GM23248 (cell line): ENCODE results near the gene CASP9. TPM values are rescaled to one million over a fixed set of nuclear protein-coding genes. Genes with fewer than 3 reads are reported as not detected.

Source experiments
- DNase-seq: peaks from one replicate; pipeline ENCODE4 v3.0.0-alpha.2; 2015
- H2AFZ ChIP-seq: fragments of 200-600 bp; sonication (generic); 2 replicates; pipeline ENCODE4 v1.6.1; 2016; ENCODE audit warnings: antibody characterized with exemption
- H3F3A ChIP-seq: fragments of 200-600 bp; sonication (generic); 2 replicates; pipeline ENCODE4 v1.6.1; 2016; ENCODE audit warnings: mild to moderate bottlenecking, antibody characterized with exemption, mixed run types; ENCODE audit not compliant: insufficient read depth
- H3K27ac ChIP-seq: fragments of 200-600 bp; sonication (generic); 2 replicates; pipeline ENCODE4 v1.5.1; 2016; ENCODE audit warnings: mild to moderate bottlenecking
- H3K27me3 ChIP-seq: fragments of 200-600 bp; sonication (generic); replicated peaks from 2 replicates; pipeline ENCODE4 v1.6.1; 2016; ENCODE audit warnings: mild to moderate bottlenecking; ENCODE audit not compliant: insufficient read depth
- H3K36me3 ChIP-seq: fragments of 200-600 bp; sonication (generic); 2 replicates; pipeline ENCODE4 v1.6.1; 2016; ENCODE audit warnings: low read depth, mild to moderate bottlenecking
- H3K4me1 ChIP-seq: fragments of 200-600 bp; sonication (generic); 2 replicates; pipeline ENCODE4 v1.6.1; 2016; ENCODE audit warnings: mild to moderate bottlenecking; ENCODE audit not compliant: insufficient read depth
- H3K4me2 ChIP-seq: fragments of 200-600 bp; sonication (generic); one replicate; pipeline ENCODE4 v1.6.1; 2016; ENCODE audit warnings: mild to moderate bottlenecking; ENCODE audit not compliant: unreplicated experiment
- H3K4me3 ChIP-seq: fragments of 200-600 bp; sonication (generic); 2 replicates; pipeline ENCODE4 v1.5.1; 2016; ENCODE audit warnings: mild to moderate bottlenecking
- H3K79me2 ChIP-seq: fragments of 200-600 bp; sonication (generic); 2 replicates; pipeline ENCODE4 v1.6.1; 2016; ENCODE audit warnings: mild to moderate bottlenecking; ENCODE audit not compliant: insufficient read depth
- H3K9ac ChIP-seq: fragments of 200-600 bp; sonication (generic); 2 replicates; pipeline ENCODE4 v1.6.1; 2016; ENCODE audit warnings: mild to moderate bottlenecking
- H3K9me2 ChIP-seq: fragments of 200-600 bp; sonication (generic); 2 replicates; pipeline ENCODE4 v1.6.1; 2016; ENCODE audit warnings: mixed run types, mild to moderate bottlenecking, moderate library complexity; ENCODE audit not compliant: insufficient read depth
- H3K9me3 ChIP-seq: fragments of 200-600 bp; sonication (generic); one replicate; pipeline ENCODE4 v1.6.1; 2017; ENCODE audit warnings: low read depth
- H4K20me1 ChIP-seq: fragments of 200-600 bp; sonication (generic); 2 replicates; pipeline ENCODE4 v1.6.0; 2016; ENCODE audit not compliant: insufficient read depth
- EZH2 ChIP-seq: fragments of 200-600 bp; sonication (generic); IDR thresholded peaks from 2 replicates; pipeline ENCODE4 v1.6.1; 2018; ENCODE audit warnings: antibody characterized with exemption, mild to moderate bottlenecking; ENCODE audit not compliant: insufficient read depth, poor library complexity, severe bottlenecking
- EZH2phosphoT487 ChIP-seq: fragments of 200-600 bp; sonication (generic); IDR thresholded peaks from 2 replicates; pipeline ENCODE4 v1.6.1; 2018; ENCODE audit warnings: antibody characterized with exemption, moderate library complexity, mild to moderate bottlenecking, low read depth; ENCODE audit not compliant: insufficient read depth
- WGBS, 2 experiments: methylation state at CpG; one replicate each; pipeline ENCODE4 v1.1.6; 2015 to 2017; ENCODE audit warnings: low lambda C conversion rate in 2 of 2, low coverage in 1 of 2; ENCODE audit errors: missing lambda C conversion rate in 2 of 2; 5-methylcytosine and 5-hydroxymethylcytosine counted together
- in situ Hi-C: fragments of 300-500 bp; cut with MboI; formaldehyde crosslinking; loops from 2 replicates; pipeline ENCODE4 v1.15.0; 2020
- polyA plus RNA-seq: library from polyadenylated mRNA; unstranded; fragments of >200 nt; fragmentation: Nextera tagmentation; extraction: Ambion mirVana; gene quantifications from 2 replicates; pipeline ENCODE4 v1.2.1, GENCODE V29; 2016
- total RNA-seq: library from RNA; depleted of rRNA; stranded (reverse); fragments of >200 nt; shearing (Covaris generic); gene quantifications from 2 replicates; pipeline ENCODE4 v1.2.3, GENCODE V29; 2014

Gene CASP9
- total and polyA plus RNA-seq, 2 experiments from 2014 or later, result 6.7 to 15.8 TPM

- WGBS, 2 experiments, result 91 to 94% methylated on average over 3 of the region's 3 CpGs
- Histone ChIP-seq H3K4me3 (no peak overlapping the region), H3K4me1 (no peaks in the 10 kb centered on the region; the same call in 1 of the 2 replicates), H3K27me3 (no peaks in the 10 kb centered on the region), H3K9me2 (no peaks in the 10 kb centered on the region), H2AFZ (no peak overlapping the region), H3K9me3 (no peaks in the 10 kb centered on the region), H3K4me2 (no peak overlapping the region), H3K79me2 (no peaks in the 10 kb centered on the region), H3F3A (no peaks in the 10 kb centered on the region), H3K9ac (no peak overlapping the region), H4K20me1 (no peaks in the 10 kb centered on the region), H3K36me3 (no peaks in the 10 kb centered on the region), H3K27ac (no peak overlapping the region)
- no peak for TF ChIP-seq EZH2phosphoT487
- TF ChIP-seq EZH2, result no peak
- DNase-seq, result no peak
- in situ Hi-C loops, result no loop called here
Measured at GRCh38 chr1:15513919-15514318, 10.1 kb downstream of the CASP9 start.

DNA sequence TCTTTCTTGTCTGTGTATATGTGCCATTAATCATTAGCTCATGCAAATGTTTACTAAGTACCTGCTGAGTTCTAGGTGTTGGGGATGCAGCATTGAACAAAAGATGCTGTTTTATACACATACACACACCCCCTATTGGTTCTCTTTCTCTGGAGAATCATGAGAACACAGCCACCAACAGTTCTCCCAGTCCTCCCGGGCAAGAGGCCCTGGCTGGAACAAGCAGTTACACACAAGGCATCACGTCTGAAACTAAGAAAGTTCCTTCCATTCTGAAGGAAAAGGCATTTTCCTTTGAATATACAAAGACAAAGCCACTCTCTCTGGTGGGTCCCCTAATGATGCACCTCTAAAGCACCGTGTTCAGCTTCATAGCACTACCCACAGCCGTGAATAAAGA lies 10.8 kb downstream of the CASP9 start:
- Histone ChIP-seq H3K36me3 (no peaks in the 10 kb centered on the region), H4K20me1 (no peaks in the 10 kb centered on the region), H3K9ac (no peak overlapping the region), H2AFZ (no peak overlapping the region), H3F3A (no peaks in the 10 kb centered on the region), H3K4me1 (no peaks in the 10 kb centered on the region; the same call in 1 of the 2 replicates), H3K9me3 (no peaks in the 10 kb centered on the region), H3K4me2 (no peak overlapping the region), H3K27me3 (no peaks in the 10 kb centered on the region), H3K4me3 (no peak overlapping the region), H3K27ac (no peak overlapping the region), H3K79me2 (no peaks in the 10 kb centered on the region), H3K9me2 (no peaks in the 10 kb centered on the region)
- no peak for TF ChIP-seq EZH2
- no peak for TF ChIP-seq EZH2phosphoT487
- in situ Hi-C loops, result no loop called here
- 74% methylated on average over 4 of the region's 4 CpGs for WGBS, 2 experiments
- DNase-seq, result no peak

- no peaks in the 10 kb centered on the region for H3K27me3 ChIP-seq
- TF ChIP-seq EZH2phosphoT487 (no peak), EZH2 (no peak)
- no peak overlapping the region for H3K4me3 ChIP-seq
- in situ Hi-C loops, result no loop called here
- no peaks in the 10 kb centered on the region for H3F3A ChIP-seq
- H3K9ac ChIP-seq, result no peak overlapping the region
- no peaks in the 10 kb centered on the region; the same call in 1 of the 2 replicates for H3K4me1 ChIP-seq
- no peaks in the 10 kb centered on the region for H4K20me1 ChIP-seq
- no peak overlapping the region for H3K4me2 ChIP-seq
- WGBS, 2 experiments, result 90 to 96% methylated on average over 8 of the region's 8 CpGs
- H2AFZ ChIP-seq, result no peak overlapping the region
- H3K36me3 ChIP-seq, result no peaks in the 10 kb centered on the region
- no peaks in the 10 kb centered on the region for H3K9me2 ChIP-seq
- H3K27ac ChIP-seq, result no peak overlapping the region
- peak; percentile 66 for DNase-seq
- no peaks in the 10 kb centered on the region for H3K79me2 ChIP-seq
- no peaks in the 10 kb centered on the region for H3K9me3 ChIP-seq
Measured at GRCh38 chr1:15510611-15511405, 13.2 kb downstream of the CASP9 start.

- WGBS, 2 experiments, result 90 to 98% methylated on average over 6 to 7 of the region's 7 CpGs
- Histone ChIP-seq H3K27me3 (no peaks in the 10 kb centered on the region), H3K4me3 (no peak overlapping the region), H3K27ac (no peak overlapping the region), H3K4me2 (no peak overlapping the region), H3F3A (no peaks in the 10 kb centered on the region), H3K4me1 (no peaks in the 10 kb centered on the region), H3K36me3 (no peaks in the 10 kb centered on the region), H4K20me1 (no peaks in the 10 kb centered on the region), H2AFZ (no peak overlapping the region), H3K9ac (no peak overlapping the region), H3K9me2 (no peaks in the 10 kb centered on the region), H3K79me2 (no peaks in the 10 kb centered on the region), H3K9me3 (no peaks in the 10 kb centered on the region)
- in situ Hi-C loops, result no loop called here
- TF ChIP-seq EZH2, result no peak
- TF ChIP-seq EZH2phosphoT487, result no peak
- DNase-seq, result no peak
Measured at GRCh38 chr1:15509586-15509985, 14.4 kb downstream of the CASP9 start.
